Activated T-cell treated with anti-CD3 and anti-CD28 coated beads, Interleukin-2, amount 50 U/mL, for 72 hours (primary cell): Measurements from ENCODE around the gene CCSER2. TPM values are rescaled to one million over a fixed set of nuclear protein-coding genes. Genes with fewer than 3 reads are reported as not detected.

Source experiments
- total RNA-seq, 2 donors: library from RNA; stranded (reverse); gene quantifications; one replicate each; pipeline ENCODE4 v1.2.3, GENCODE V29; 2022

The CCSER2 gene
- total RNA-seq, 2 donors from 2014 or later, result 93.7 to 99.1 TPM

Other genes starting within 250 kb of the CCSER2 start
- gene GHITM, start 189.1 kb upstream of the CCSER2 start, total RNA-seq, result 100 to 1,000 TPM; 214 to 234 TPM
- not detected for gene GPR15LG, start 154.8 kb upstream of the CCSER2 start, total RNA-seq
- gene CDHR1, start 134.1 kb upstream of the CCSER2 start, total RNA-seq, result 1 to 10 TPM in 1 of 2 donors, under 1 TPM in 1; 0.36 to 2.2 TPM
- not detected for gene LRIT2, start 103.0 kb upstream of the CCSER2 start, total RNA-seq
- gene LRIT1, start 87.0 kb upstream of the CCSER2 start, total RNA-seq, result not detected
- gene RGR, start 83.5 kb upstream of the CCSER2 start, total RNA-seq, result not detected